ENCODE data around the gene RIN3. TPM values are rescaled to one million over a fixed set of nuclear protein-coding genes. Genes with fewer than 3 reads are reported as not detected.

The RIN3 gene
- total RNA-seq, 1 experiment from 2014 or later = 1.5 TPM

GRCh38 chr14:92601131-92601710, 87.6 kb downstream of the RIN3 start:
- Histone ChIP-seq H4K5ac (ENCODE audit: insufficient read length, low read depth, low read length) (no peak overlapping the region), H3K23me2 (ENCODE audit: insufficient read length, low read depth, low read length, poor library complexity, severe bottlenecking) (no peaks in the 10 kb centered on the region), H2BK15ac (ENCODE audit: low read depth, low read length) (no peak overlapping the region), H3K9ac (ENCODE audit: extremely low read depth, insufficient read length, low read length) (no peak overlapping the region), H3K4me1 (ENCODE audit: insufficient read depth, low read length) (no peaks in the 10 kb centered on the region), H3K79me1 (ENCODE audit: insufficient read depth, low read depth, low read length, poor library complexity, severe bottlenecking) (no peaks in the 10 kb centered on the region), H3K23ac (ENCODE audit: insufficient read length, low read depth, low read length) (no peak overlapping the region), H2BK20ac (ENCODE audit: low read depth, low read length, poor library complexity, severe bottlenecking) (no peak overlapping the region), H4K20me1 (ENCODE audit: control insufficient read depth, insufficient read depth, insufficient read length) (no peaks in the 10 kb centered on the region), H3K4me2 (ENCODE audit: insufficient read depth, insufficient read length, low read length) (no peak overlapping the region), H3K79me2 (ENCODE audit: insufficient read depth, low read length) (no peaks in the 10 kb centered on the region), H2AK5ac (ENCODE audit: insufficient read length, low read length) (no peak overlapping the region), H2BK120ac (ENCODE audit: low read depth, low read length, poor library complexity, severe bottlenecking) (no peak overlapping the region), H3K27ac (ENCODE audit: insufficient read length, low read depth, low read length) (no peak overlapping the region), H3K14ac (ENCODE audit: insufficient read depth, low read length) (no peak overlapping the region), H2BK12ac (ENCODE audit: insufficient read length, low read depth, low read length) (no peak overlapping the region), H2BK5ac (ENCODE audit: insufficient read length, low read length) (no peak overlapping the region), H4K8ac (replicated peaks; ENCODE audit: insufficient read length, low read depth, low read length) (no peak overlapping the region), H3K56ac (ENCODE audit: insufficient read length, low read depth, low read length) (no peak overlapping the region), H3K4ac (ENCODE audit: low read depth, low read length) (no peak overlapping the region), H2AFZ (ENCODE audit: low read length) (no peak overlapping the region), H3T11ph (ENCODE audit: low read length) (no peak overlapping the region), H3K18ac (ENCODE audit: insufficient read length, low read depth, low read length) (no peak overlapping the region), H3K9me3 (ENCODE audit: control insufficient read depth, low read depth, low read length) (no peaks in the 10 kb centered on the region), H4K91ac (ENCODE audit: insufficient read length, low read depth, low read length) (no peak overlapping the region), H3K27me3 (ENCODE audit: insufficient read depth, low read length) (no peaks in the 10 kb centered on the region)
- Mint-ChIP-seq H3K27ac (no peak overlapping the region), H3K9me3 (no peaks in the 10 kb centered on the region), H3K4me1 (0 out of 4 replicates have a peak, but pooled peaks cover 0 to 7% of the 10 kb centered on the region in 2 experiments), H3K4me3 (no peak overlapping the region), H3K27me3 (ENCODE audit: low read depth) (peaks cover 6% of the 10 kb centered on the region; the same call in 1 of the 2 replicates), H3K36me3 (ENCODE audit: insufficient read depth in 1 of 3, low read depth in 3 of 3) (no peaks in the 10 kb centered on the region; a peak in 1 of 7 replicates)
- WGBS (ENCODE audit: extremely low coverage, insufficient read length, low lambda C conversion rate) = no CpG with 5 or more reads among the region's 9 CpGs
- DNase-seq = no peak
- no peak for TF ChIP-seq CTCF (conservative IDR thresholded peaks at IDR 0.05)
